ENCODE results near the gene HOXC10.

HOXC10 gene

DNA sequence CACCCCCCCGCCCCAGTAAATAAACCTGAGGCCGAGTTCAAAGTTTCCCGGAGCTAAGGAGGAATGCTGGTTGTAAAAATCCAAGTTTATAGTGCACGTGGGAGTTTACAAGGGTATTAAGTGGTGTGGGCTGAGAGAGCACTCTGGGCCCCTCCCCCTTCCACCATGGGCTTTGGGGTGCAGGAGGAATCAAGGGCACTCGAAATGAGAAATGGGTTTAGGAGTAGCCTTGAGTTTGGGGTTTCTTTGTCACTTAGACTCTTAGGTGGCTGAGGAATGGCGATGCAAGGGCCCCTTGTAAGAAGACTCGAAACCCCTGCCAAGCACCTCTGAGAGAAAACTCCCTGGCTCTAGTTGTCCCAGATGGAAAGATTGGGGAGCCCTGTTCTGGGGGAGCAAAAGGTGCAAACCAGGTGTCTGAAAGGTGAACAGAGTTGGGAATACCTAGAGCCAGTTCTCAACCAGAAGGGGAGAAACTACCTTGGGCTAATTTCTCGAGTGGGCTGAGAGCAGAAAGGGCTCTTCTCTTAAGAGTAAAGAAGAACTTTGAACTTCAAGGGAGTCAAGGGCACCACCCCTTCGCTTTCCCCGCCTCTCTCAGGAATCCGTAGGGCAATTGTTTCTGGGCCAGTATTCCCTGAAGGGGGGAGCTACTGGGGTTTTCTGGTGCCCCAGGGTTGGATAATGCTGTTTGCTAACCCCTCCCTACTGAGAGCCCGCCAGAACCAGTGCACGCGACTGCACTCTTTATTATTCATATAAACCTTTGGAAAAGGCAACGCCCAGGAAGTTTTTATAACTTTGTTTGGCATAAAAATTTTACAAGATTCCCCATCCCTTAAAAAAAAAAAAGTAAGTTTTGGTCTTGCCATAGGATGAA is 6.2 kb upstream of the HOXC10 start:
- no peak overlapping the region for H3K4me3 ChIP-seq (replicated peaks in 1 of 2; ENCODE audit: low read depth in 2 of 2, low read length in 2 of 2)
- TF ChIP-seq, protein P1, sequence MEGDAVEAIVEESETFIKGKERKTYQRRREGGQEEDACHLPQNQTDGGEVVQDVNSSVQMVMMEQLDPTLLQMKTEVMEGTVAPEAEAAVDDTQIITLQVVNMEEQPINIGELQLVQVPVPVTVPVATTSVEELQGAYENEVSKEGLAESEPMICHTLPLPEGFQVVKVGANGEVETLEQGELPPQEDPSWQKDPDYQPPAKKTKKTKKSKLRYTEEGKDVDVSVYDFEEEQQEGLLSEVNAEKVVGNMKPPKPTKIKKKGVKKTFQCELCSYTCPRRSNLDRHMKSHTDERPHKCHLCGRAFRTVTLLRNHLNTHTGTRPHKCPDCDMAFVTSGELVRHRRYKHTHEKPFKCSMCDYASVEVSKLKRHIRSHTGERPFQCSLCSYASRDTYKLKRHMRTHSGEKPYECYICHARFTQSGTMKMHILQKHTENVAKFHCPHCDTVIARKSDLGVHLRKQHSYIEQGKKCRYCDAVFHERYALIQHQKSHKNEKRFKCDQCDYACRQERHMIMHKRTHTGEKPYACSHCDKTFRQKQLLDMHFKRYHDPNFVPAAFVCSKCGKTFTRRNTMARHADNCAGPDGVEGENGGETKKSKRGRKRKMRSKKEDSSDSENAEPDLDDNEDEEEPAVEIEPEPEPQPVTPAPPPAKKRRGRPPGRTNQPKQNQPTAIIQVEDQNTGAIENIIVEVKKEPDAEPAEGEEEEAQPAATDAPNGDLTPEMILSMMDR (IDR thresholded peaks at IDR 0.05; ENCODE audit: low read depth, low read length): no peak
- no peak for DNase-seq (ENCODE audit: low read depth in 2 of 2)

- H3K4me3 ChIP-seq (replicated peaks in 1 of 2; ENCODE audit: low read depth in 2 of 2, low read length in 2 of 2): no peak overlapping the region
- no peak for DNase-seq (ENCODE audit: low read depth in 2 of 2)
- TF ChIP-seq, protein P1 (IDR thresholded peaks at IDR 0.05; ENCODE audit: low read depth, low read length): no peak
Observed at GRCh38 chr12:53980104-53980801, 4.7 kb upstream of the HOXC10 start.

GRCh38 chr12:53980802-53981496 is 4.0 kb upstream of the HOXC10 start:
- no peak for DNase-seq (ENCODE audit: low read depth in 2 of 2)
- TF ChIP-seq, protein P1 (IDR thresholded peaks at IDR 0.05; ENCODE audit: low read depth, low read length): no peak
- no peak overlapping the region for H3K4me3 ChIP-seq (replicated peaks in 1 of 2; ENCODE audit: low read depth in 2 of 2, low read length in 2 of 2)

DNA sequence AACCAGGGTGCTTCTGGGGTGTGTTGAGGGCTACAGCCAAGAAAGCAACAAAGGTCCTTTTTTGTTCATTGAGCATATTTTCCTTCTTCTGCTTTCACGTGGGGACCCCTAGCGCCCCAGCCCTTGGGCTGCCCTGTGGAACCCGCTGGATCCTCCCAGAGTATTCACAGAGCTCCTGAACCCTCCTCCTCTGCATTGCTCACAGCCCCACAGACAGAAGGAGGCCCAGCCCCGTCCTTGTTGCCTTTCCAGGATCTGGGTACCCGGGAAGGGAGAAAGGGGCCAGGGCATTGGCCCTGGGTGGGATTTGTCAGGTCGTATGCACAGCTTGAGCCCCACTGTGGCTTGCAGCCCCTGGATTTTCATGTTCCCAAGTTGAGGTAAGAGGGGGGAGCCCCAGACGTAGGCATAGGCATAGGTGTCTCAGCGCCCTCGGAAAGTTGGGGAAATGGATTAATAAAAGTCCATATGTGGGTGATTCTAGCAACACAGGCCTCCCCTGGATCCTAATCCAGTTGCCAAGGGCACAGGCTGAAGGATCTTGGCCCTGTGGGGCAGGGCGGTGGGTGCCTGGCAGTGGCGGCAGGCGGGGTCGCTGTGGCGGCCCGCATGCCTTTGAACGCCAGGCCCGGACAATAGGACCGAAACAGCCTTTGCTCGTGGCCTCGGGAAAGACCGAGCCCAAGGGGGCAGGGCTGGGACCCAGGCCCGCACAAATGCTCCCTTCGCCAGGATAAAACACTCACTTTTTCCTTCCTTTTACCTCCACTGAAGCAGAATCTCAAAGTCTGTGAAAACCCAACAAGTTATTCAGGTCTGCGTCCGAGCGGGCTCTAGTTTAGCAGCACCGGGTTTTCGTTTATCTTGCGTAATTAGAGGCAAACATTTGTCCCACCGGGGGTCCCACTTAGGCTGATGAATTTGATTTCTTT is 3.0 kb upstream of the HOXC10 start:
- H3K4me3 ChIP-seq (replicated peaks in 1 of 2; ENCODE audit: low read depth in 2 of 2, low read length in 2 of 2): no peak overlapping the region
- DNase-seq (ENCODE audit: low read depth in 2 of 2): no peak
- TF ChIP-seq, protein P1 (IDR thresholded peaks at IDR 0.05; ENCODE audit: low read depth, low read length): no peak

GRCh38 chr12:53982648-53983567 is 2.0 kb upstream of the HOXC10 start:
- no peak for DNase-seq (ENCODE audit: low read depth in 2 of 2)
- TF ChIP-seq, protein P1 (IDR thresholded peaks at IDR 0.05; ENCODE audit: low read depth, low read length): no peak
- no peak overlapping the region for H3K4me3 ChIP-seq (replicated peaks in 1 of 2; ENCODE audit: low read depth in 2 of 2, low read length in 2 of 2)

Data from cardiac fibroblast (primary cell).